Glutamatergic neuron (in vitro differentiated cells): ENCODE measurements around the gene NHSL2. TPM values are rescaled to one million over a fixed set of nuclear protein-coding genes. Genes with fewer than 3 reads are reported as not detected.

Source experiments
- DNase-seq: peaks from one replicate; pipeline ENCODE4 v3.0.0; 2022
- H3K27ac Mint-ChIP-seq: one replicate; pipeline ENCODE4 v1.8.0; 2020; ENCODE audit warnings: mild to moderate bottlenecking, mixed read lengths, inconsistent platforms; ENCODE audit not compliant: unreplicated experiment
- H3K27me3 Mint-ChIP-seq: one replicate; pipeline ENCODE4 v1.8.0; 2020; ENCODE audit warnings: mild to moderate bottlenecking, moderate library complexity, mixed read lengths, inconsistent platforms; ENCODE audit not compliant: unreplicated experiment
- H3K36me3 Mint-ChIP-seq: one replicate; pipeline ENCODE4 v1.8.0; 2020; ENCODE audit warnings: mild to moderate bottlenecking, mixed read lengths, inconsistent platforms; ENCODE audit not compliant: unreplicated experiment
- H3K4me1 Mint-ChIP-seq: one replicate; pipeline ENCODE4 v1.8.0; 2020; ENCODE audit warnings: mild to moderate bottlenecking, low read depth, mixed read lengths, inconsistent platforms; ENCODE audit not compliant: unreplicated experiment
- H3K4me3 Mint-ChIP-seq: one replicate; pipeline ENCODE4 v1.8.0; 2020; ENCODE audit warnings: mild to moderate bottlenecking, mixed read lengths, inconsistent platforms; ENCODE audit not compliant: unreplicated experiment
- H3K9me3 Mint-ChIP-seq: one replicate; pipeline ENCODE4 v1.8.0; 2020; ENCODE audit warnings: mild to moderate bottlenecking, moderate library complexity, mixed read lengths, inconsistent platforms; ENCODE audit not compliant: unreplicated experiment
- CTCF ChIP-seq: fragments of 200-600 bp; sonication (generic); IDR thresholded peaks from one replicate; pipeline ENCODE4 v1.5.0; 2021; ENCODE audit not compliant: partially characterized antibody, unreplicated experiment
- total RNA-seq: library from RNA; stranded (reverse); fragmentation: NEBNext Ultra II Directional; extraction: Animal tissue kit (Norgen Biotek cat#: 25700); gene quantifications from one replicate; pipeline ENCODE4 v1.2.1, GENCODE V29; 2021; ENCODE audit not compliant: unreplicated experiment

Gene NHSL2
- total RNA-seq, 1 donor from 2014 or later: 7.3 TPM

DNA sequence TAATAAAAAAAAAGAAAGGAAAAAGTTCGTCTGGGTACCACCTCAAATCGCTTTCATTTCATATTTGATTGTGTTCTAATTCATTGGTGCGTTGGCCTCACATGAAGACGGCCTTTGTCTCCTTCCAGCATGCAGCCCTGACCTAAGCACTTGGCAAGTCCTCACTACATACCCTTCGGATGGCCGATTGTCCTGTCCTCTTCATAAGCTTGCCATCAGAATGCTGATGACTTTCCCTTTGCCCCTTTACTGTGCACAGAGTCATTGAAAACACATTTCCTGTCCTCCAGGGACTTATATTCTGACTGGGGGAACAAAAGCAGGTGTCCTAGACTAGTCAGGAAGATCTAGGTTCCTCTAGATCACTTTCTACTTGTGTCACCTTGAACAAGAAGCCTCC lies 178.1 kb downstream of the NHSL2 start:
- H3K9me3 Mint-ChIP-seq: no peaks in the 10 kb centered on the region
- no peak overlapping the region for H3K27ac Mint-ChIP-seq
- H3K4me3 Mint-ChIP-seq: no peak overlapping the region
- H3K27me3 Mint-ChIP-seq: peaks cover 2% of the 10 kb centered on the region
- no peak for TF ChIP-seq CTCF
- H3K4me1 Mint-ChIP-seq: peaks cover 2% of the 10 kb centered on the region
- no peaks in the 10 kb centered on the region for H3K36me3 Mint-ChIP-seq
- DNase-seq: no peak

- DNase-seq: no peak
- TF ChIP-seq CTCF: no peak
- no peaks in the 10 kb centered on the region for H3K27me3 Mint-ChIP-seq
- no peak overlapping the region for H3K27ac Mint-ChIP-seq
- H3K4me1 Mint-ChIP-seq: peaks cover 2% of the 10 kb centered on the region
- no peak overlapping the region for H3K4me3 Mint-ChIP-seq
- no peaks in the 10 kb centered on the region for H3K36me3 Mint-ChIP-seq
- no peaks in the 10 kb centered on the region for H3K9me3 Mint-ChIP-seq
Measured at GRCh38 chrX:72089254-72089653, 178.6 kb downstream of the NHSL2 start.

- Mint-ChIP-seq H3K4me3 (no peak overlapping the region), H3K27me3 (no peaks in the 10 kb centered on the region), H3K9me3 (no peaks in the 10 kb centered on the region), H3K4me1 (peaks cover 3% of the 10 kb centered on the region), H3K36me3 (no peaks in the 10 kb centered on the region), H3K27ac (no peak overlapping the region)
- DNase-seq: peak; percentile 19
- no peak for TF ChIP-seq CTCF
Measured at GRCh38 chrX:72094894-72095293, 184.2 kb downstream of the NHSL2 start.

- Mint-ChIP-seq H3K27ac (no peak overlapping the region), H3K4me3 (no peak overlapping the region), H3K4me1 (peaks cover 3% of the 10 kb centered on the region), H3K9me3 (no peaks in the 10 kb centered on the region), H3K27me3 (no peaks in the 10 kb centered on the region), H3K36me3 (no peaks in the 10 kb centered on the region)
- DNase-seq: no peak
- no peak for TF ChIP-seq CTCF
Measured at GRCh38 chrX:72095370-72095769, 184.7 kb downstream of the NHSL2 start.

DNA sequence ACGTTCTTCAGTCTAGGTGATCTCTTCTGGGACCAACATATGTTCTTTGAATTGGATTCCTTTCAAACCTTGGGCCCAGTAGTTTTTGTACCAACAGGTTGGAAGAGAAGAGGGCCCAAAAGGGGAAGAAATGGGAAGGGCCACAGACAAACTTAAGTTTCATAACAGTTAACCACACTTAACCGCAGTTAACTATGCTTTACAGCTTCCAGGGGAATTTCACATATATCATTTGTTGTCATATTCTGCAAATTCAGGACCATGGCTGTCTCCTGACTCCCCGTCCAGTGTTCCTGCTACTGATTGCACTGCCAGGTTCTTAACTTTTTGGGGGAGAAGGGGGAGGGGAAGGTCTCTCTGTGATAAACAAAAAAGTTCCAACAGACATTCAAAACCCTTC lies 186.5 kb downstream of the NHSL2 start:
- Mint-ChIP-seq H3K27me3 (no peaks in the 10 kb centered on the region), H3K4me1 (peaks cover 3% of the 10 kb centered on the region), H3K9me3 (no peaks in the 10 kb centered on the region), H3K4me3 (no peak overlapping the region), H3K27ac (no peak overlapping the region), H3K36me3 (no peaks in the 10 kb centered on the region)
- DNase-seq: no peak
- no peak for TF ChIP-seq CTCF
